ENCODE measurements around the gene DCP1B. TPM values are rescaled to one million over a fixed set of nuclear protein-coding genes. Genes with fewer than 3 reads are reported as not detected.

The DCP1B gene
- total and polyA plus RNA-seq, 2 donors (not counting 1 experiment from before 2014, with no cell fraction given), result 12.3 to 18.0 TPM

- no peaks in the 10 kb centered on the region for H3K9me3 ChIP-seq (ENCODE audit: control extremely low read depth in 1 of 3, control insufficient read depth in 2 of 3, insufficient read depth in 1 of 3, low read length in 2 of 3)
- POLR2A ChIA-PET, result no interaction called here
- H3K9me3 Mint-ChIP-seq (ENCODE audit: insufficient read depth), result no peaks in the 10 kb centered on the region
- H3K79me2 ChIP-seq (ENCODE audit: control insufficient read depth, insufficient read depth, low read length), result no peaks in the 10 kb centered on the region
- H3K9ac ChIP-seq (ENCODE audit: low read length), result no peak overlapping the region
- H4K20me1 ChIP-seq (ENCODE audit: control insufficient read depth, insufficient read depth, low read length, poor library complexity, severe bottlenecking), result no peaks in the 10 kb centered on the region
- TF ChIP-seq CTCF (IDR thresholded peaks at IDR 0.05), result no peak
- no peak for TF ChIP-seq EZH2 (IDR thresholded peaks at IDR 0.05; ENCODE audit: borderline replicate concordance, insufficient read depth, low read depth, low read length, poor library complexity, severe bottlenecking)
- no peak overlapping the region for H3K27ac ChIP-seq (ENCODE audit: low read length in 2 of 2)
- intact Hi-C loops (cut with micrococcal nuclease), result no loop called here
- H3K27ac Mint-ChIP-seq, result no peak overlapping the region
- 100% methylated on average over 1 of the region's 3 CpGs for WGBS (ENCODE audit: insufficient coverage)
- peaks cover 4 to 10% of the 10 kb centered on the region in 2 experiments for H3K36me3 ChIP-seq (replicated peaks in 1 of 2; ENCODE audit: control extremely low read depth in 1 of 2, control insufficient read depth in 1 of 2, extremely low read depth in 1 of 2, insufficient read depth in 2 of 2, low read length in 1 of 2)
- H3K4me2 ChIP-seq (replicated peaks; ENCODE audit: low read depth, low read length, poor library complexity, severe bottlenecking), result no peak overlapping the region
- no peak for ATAC-seq (ENCODE audit: low read depth)
- no peak for DNase-seq
- H3K4me1 Mint-ChIP-seq, result no peaks in the 10 kb centered on the region
- H3K4me3 Mint-ChIP-seq, result no peak overlapping the region
- no peaks in the 10 kb centered on the region for H3K27me3 Mint-ChIP-seq
- no peaks in the 10 kb centered on the region for H3K27me3 ChIP-seq (replicated peaks in 1 of 4; ENCODE audit: control extremely low read depth in 1 of 4, control insufficient read depth in 3 of 4, insufficient read depth in 4 of 4, low read length in 3 of 4)
- CTCF ChIA-PET, result no interaction called here
- no peak overlapping the region for H3K4me3 ChIP-seq (ENCODE audit: control extremely low read depth in 1 of 5, extremely low read depth in 1 of 5, insufficient read depth in 1 of 5, low read depth in 2 of 5, low read length in 4 of 5)
- no peaks in the 10 kb centered on the region for H3K4me1 ChIP-seq (ENCODE audit: control insufficient read depth in 2 of 2, insufficient read depth in 2 of 2, low read length in 2 of 2)
- H2AFZ ChIP-seq (ENCODE audit: insufficient read depth, low read depth, low read length, poor library complexity, severe bottlenecking), result no peak overlapping the region
Observed at GRCh38 chr12:1970331-1970900, 33.8 kb downstream of the DCP1B start.

DNA sequence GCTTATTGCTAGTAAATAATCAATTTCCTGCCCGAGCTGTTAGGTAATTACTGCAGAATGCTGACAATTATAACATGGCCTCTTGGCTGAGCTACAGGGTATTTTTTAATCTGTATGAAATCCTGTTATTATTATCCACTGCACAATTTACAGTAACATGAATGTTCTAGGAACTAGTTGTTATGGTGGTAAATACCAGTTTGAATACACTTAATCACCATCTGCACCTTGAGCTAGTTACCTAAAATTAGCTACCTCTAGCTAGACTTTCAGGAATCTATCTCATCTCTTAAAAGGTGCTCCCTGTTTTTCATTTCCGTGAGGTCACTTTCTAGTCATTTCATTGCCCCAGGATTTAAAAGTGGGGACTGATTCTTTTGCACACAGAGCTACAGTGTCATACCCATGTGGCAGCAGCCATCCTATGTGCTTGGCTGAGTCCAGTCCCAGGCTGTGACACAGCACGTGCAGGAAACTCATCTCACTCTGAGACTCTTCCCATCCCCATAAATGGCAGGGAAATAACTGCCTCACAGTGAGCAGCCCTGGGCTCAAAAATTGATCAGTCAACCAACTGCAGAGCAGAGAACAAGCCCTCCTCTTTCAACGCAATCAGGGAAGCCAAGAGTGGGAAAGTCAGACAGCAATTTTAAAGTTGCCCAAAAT, 37.6 kb downstream of the DCP1B start:
- Histone ChIP-seq H3K9me3 (ENCODE audit: control extremely low read depth in 1 of 3, control insufficient read depth in 2 of 3, insufficient read depth in 1 of 3, low read length in 2 of 3) (no peaks in the 10 kb centered on the region), H3K4me3 (ENCODE audit: control extremely low read depth in 1 of 5, extremely low read depth in 1 of 5, insufficient read depth in 1 of 5, low read depth in 2 of 5, low read length in 4 of 5) (no peak overlapping the region), H2AFZ (ENCODE audit: insufficient read depth, low read depth, low read length, poor library complexity, severe bottlenecking) (no peak overlapping the region), H3K9ac (ENCODE audit: low read length) (no peak overlapping the region), H3K27ac (ENCODE audit: low read length in 2 of 2) (no peak overlapping the region), H3K36me3 (replicated peaks in 1 of 2; ENCODE audit: control extremely low read depth in 1 of 2, control insufficient read depth in 1 of 2, extremely low read depth in 1 of 2, insufficient read depth in 2 of 2, low read length in 1 of 2) (peaks cover 0 to 16% of the 10 kb centered on the region in 2 experiments), H3K4me2 (replicated peaks; ENCODE audit: low read depth, low read length, poor library complexity, severe bottlenecking) (no peak overlapping the region), H3K27me3 (replicated peaks in 1 of 4; ENCODE audit: control extremely low read depth in 1 of 4, control insufficient read depth in 3 of 4, insufficient read depth in 4 of 4, low read length in 3 of 4) (no peaks in the 10 kb centered on the region), H3K4me1 (ENCODE audit: control insufficient read depth in 2 of 2, insufficient read depth in 2 of 2, low read length in 2 of 2) (no peaks in the 10 kb centered on the region), H3K79me2 (ENCODE audit: control insufficient read depth, insufficient read depth, low read length) (no peaks in the 10 kb centered on the region), H4K20me1 (ENCODE audit: control insufficient read depth, insufficient read depth, low read length, poor library complexity, severe bottlenecking) (no peaks in the 10 kb centered on the region)
- DNase-seq (no peak), ATAC-seq (ENCODE audit: low read depth) (no peak)
- Mint-ChIP-seq H3K27ac (no peak overlapping the region), H3K4me1 (no peaks in the 10 kb centered on the region), H3K27me3 (no peaks in the 10 kb centered on the region), H3K9me3 (ENCODE audit: insufficient read depth) (no peaks in the 10 kb centered on the region), H3K4me3 (no peak overlapping the region)
- ChIA-PET CTCF (no interaction called here), POLR2A (no interaction called here)
- intact Hi-C loops (cut with micrococcal nuclease), result no loop called here
- TF ChIP-seq CTCF (IDR thresholded peaks at IDR 0.05) (no peak), EZH2 (IDR thresholded peaks at IDR 0.05; ENCODE audit: borderline replicate concordance, insufficient read depth, low read depth, low read length, poor library complexity, severe bottlenecking) (no peak)
- WGBS (ENCODE audit: insufficient coverage), result 88% methylated on average over 2 of the region's 4 CpGs
